ENCODE results near the gene ING4.
"Not testable (repeated sequence)": the region's sequence is repeated elsewhere in the genome, so short reads cannot be mapped to it uniquely, and the experiment has no call there.

ING4 gene

DNA sequence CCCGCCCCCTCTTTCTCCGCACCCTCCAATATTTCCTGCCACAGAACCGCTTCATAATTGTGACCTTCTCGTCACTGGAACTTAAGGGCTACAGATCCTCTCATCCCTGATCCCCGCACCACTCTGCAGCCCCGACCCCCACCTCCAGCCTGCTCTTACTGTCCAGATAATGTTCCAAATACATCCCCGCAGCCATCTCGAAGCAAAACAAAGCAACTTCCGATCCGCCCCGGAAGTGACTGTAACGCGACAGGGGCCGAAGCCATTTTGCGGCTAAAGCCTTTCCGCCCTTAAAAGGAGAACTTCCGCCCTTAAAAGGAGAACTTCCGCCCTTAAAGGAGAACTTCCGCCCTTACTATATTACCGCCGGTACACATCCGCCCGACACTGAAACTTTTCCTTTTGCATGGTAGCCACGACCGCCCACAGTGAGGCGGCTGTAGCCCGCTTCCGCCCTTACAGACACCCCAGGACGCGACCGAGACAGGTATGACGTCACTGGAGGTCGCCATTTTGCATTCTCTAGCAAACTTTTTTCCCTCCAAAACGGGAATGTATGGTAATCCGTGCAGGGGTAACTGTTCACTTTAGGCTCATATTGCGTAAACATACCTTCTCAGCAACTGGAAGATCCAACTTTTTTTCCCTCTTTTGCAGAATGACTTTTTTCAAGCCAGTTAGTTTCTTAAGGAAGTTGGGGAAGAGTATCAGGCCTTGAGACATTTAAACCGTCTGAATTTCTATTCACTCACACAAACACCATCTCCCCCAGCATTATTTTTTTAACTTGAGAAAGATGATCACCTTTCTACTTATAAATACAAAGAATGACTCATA, at the start of gene ING4:
TSS of gene ING4 (minus strand) at position 214 of the 837 bp plus-strand sequence. CDS start at position 196, 18 bp downstream.
- DNase-seq = peak; percentile 93

DNA sequence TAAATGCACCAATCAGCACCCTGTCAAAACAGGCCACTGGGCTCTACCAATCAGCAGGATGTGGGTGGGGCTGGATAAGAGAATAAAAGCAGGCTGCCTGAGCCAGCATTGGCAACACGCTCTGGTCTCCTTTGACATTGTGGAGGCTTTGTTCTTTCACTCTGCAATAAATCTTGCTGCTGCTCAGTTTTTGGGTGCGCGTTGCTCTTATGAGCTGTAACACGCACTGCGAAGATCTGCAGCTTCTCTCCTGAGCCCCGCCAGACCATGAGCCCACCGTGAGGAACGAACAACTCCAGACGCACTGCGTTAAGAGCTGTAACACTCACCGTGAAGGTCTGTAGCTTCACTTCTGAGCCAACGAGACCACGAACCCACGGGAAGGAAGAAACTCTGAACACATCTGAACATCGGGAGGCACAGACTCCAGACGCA, 46.1 kb upstream of the ING4 start:
- DNase-seq = no peak

DNA sequence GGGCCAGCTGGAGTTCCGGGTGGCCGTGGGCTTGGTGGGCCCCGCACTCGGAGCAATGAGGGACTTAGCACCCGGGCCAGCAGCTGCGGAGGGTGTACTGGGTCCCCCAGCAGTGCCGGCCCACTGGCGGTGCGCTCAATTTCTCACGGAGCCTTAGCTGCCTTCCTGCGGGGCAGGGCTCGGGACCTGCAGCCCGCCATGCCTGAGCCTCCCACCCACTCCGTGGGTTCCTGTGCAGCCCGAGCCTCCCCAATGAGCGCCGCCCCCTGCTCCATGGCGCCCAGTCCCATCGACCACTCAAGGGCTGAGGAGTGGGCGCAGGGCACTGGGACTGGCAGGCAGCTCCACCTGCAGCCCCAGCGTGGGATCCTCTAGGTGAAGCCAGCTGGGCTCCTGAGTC, 45.4 kb upstream of the ING4 start:
- not testable (repeated sequence) for DNase-seq

DNA sequence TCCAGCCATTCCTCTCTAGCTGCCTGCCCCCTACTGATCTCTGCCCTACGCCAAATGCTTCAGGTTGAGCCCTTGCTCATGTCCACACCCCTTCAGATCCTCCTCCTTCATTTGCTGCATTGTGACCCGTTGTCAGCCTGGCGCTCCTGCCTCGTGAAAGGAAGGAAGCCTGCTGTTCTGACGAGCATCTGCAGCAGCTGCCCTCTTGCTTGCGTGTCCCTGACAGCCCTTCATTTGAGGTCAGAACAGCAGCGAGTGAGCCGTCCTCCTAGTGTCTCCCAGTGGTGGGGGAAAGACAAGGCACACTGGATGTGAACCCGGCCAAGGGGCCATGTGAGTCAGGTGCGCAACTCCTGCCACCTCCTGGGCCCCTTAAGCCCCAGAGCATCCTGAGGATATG, 40.7 kb upstream of the ING4 start:
- no peak for DNase-seq

DNA sequence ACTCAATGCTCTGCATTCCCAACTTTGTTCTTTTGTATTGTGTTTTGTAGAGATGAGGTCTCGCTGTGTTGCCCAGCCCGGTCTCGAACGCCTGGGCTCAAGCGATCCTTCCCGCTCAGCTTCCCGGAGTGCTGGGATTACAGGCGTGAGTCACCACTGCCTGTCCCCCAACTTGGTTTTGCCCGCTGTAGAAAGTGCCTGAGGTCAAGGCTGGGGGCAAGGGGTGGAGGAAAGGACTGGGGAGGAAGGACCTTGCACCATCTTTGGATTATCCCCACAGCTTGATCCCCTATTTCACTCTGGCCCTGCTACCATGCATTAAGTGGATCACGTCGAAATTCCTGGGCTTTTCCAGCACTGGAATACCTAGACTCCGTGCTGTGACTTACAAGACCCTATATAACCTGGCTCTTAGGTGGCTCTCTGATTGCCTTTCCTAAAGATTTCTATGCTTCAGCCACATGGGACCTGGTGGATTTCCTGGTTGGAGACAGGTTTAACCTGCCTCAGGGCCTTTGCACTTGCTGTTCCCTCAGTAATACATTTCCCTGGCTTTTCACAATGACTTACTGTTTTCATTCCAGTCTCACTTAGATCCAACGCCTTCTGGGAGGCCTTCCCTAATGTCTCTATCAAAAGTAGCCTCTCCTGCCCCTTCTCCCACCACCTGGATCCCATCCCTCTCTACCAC, 38.3 kb upstream of the ING4 start:
- DNase-seq = no peak

DNA sequence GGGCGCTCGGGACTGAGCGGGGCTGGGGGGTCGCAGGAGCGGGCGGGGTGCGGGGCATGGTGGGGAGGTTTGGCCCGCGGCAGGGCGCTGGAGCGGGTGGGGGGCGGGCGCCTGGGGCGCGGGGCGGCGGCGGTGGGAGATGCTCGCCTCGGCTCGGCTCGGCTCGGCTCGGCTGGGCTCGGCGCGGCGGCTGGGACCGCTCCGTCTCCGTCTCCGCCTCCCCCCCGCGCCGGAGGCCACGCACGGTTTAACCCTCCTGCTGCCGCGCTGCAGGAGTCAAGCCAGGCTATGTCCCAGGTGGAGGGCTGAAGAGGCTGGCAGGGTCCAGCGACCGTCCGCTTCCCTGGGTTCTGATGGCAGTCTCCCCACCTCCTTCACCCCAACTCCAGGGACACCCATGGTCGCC, 37.7 kb upstream of the ING4 start, which contains the start of gene PIANP:
TSS of gene PIANP (minus strand) at position 170 of the 406 bp plus-strand sequence. CDS start 2,754 bp downstream, outside the sequence.
- peak; percentile 58 for DNase-seq

DNA sequence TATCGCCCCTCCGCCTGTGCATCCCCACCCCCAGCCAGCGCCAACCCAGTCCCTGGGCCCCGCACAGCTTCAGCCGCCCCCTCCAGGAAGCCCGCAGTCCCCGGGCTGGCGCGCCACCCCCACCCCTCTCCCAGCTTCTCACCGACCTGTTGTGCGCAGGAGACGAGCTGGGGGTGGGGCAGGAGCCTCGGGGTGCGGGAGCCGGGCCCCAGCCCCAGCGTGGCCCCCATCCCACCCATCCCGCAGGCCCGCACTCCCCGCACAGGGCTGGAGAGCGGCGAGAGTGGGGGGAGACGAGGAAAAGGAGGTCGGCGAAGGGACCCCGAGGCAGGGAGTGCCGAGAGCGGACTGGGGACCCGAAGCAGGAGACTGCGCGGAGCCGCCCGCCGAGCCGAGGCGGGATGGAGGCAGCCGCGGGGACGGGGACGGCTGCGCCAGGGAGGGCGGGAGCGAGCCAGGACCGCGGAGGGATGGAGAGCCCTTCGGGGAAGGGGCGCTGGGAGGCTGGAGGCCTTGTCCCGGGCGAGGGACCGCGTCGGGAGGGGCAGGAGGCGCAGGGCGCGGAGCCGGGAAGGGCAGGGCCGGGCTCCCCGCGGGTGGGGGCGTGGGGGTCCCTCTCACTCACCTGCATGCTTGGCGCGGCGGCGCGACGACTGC, 37.2 kb upstream of the ING4 start:
- peak; percentile 13 for DNase-seq

DNA sequence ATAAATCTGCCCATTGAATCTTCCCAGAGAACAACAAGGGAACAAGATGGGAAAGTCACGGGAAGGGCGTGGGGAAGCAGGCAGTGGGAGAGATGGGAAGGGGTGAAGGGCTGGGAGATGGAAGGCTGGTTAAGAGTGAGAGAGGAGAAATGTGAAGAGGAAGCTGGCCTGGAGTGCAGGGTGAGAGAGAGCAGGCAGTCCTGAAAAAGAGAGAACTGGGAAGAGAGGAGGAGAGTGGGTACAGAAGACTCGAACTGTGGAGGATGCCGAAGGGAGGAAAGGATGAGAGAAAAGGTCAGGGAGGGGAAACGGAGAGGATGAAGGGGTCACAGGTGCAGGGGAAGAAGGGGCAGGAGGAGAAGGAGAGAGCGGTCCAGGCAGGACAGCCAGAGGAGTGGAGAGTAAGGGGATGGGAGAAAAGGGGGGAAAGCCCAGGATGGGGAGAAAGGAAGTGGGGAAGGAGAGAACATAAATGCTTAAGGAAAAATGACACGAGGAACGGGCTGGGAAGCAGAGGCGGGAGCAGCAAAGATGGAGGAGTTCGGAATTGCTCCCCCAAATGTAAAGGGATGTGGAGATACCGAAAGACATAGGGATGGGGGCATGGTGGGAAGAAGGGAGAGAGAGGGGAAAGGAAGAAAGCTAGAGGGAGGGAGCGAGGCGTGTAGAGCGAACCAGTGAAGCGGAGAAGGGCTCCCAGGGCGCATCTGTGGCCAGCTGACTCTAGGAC, 36.5 kb upstream of the ING4 start:
- no peak for DNase-seq

DNA sequence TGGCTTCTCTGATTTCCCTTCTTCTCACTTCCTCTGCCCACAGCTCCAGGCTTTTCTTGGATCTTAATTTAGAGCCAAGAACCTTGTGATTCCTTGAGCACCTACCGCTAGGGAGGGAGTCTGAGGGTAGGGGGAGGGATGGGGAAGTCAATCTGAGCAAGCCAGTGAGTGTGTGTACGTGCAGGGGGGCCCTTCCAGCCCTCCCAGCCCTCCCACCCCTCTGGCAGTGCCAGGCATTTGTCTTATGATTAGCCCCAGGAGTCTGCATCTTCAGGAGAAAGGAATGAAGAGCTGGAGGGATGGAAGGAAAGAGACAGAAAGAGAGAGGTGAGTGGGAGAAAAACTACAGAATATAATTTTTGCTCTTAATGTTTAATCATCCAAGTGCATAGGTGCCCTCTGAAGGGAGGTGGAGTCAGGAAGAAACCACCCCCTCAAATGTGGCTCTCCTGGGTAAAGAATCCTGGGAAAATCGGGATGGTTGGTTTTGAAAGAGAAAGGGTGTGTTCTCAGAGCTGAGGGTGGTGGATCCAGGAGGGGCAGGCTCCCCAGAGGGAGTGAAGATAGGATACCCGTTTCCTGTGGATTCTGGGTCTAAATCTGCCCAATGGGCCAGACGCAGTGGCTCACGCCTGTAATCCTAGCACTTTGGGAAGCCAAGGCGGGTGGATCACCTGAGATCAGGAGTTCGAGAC, 35.6 kb upstream of the ING4 start:
- no peak for DNase-seq

DNA sequence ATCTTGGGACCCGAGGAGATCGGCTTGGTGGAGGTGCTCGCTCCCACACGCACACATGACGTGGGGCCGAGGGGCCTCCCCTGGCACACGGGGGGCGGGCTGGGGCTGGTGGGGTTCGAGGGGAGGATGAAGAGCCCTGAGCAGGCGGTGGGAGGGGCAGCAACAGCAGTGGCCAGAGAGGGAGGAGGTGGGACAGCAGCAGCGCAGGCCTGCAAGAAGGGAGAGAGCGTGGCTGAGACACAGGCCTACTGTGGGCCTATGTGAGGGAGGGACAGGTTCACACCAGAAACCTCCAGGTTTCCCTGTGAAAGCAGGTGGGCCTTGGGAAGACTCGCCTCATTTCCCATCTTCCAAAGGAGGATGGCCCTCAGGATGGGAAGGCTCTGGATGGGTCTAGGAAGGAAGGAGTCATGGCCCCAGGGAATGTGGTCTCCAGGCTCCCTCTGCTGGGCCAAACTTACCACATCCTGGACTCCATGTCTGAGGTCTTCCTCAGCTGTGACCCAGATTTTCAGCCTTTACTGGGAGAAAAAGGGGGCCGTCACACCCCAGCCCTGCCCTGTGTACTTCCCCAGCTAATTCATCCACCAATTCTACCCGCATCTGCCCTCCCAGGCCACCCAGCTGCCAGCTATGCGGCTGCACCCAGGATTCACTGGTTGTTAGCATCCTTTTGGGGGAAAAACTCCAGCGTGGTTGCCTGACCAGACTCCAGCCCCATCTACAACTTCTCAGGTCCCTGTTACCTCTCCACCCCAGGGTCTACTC, 34.8 kb upstream of the ING4 start:
- no peak for DNase-seq

DNA sequence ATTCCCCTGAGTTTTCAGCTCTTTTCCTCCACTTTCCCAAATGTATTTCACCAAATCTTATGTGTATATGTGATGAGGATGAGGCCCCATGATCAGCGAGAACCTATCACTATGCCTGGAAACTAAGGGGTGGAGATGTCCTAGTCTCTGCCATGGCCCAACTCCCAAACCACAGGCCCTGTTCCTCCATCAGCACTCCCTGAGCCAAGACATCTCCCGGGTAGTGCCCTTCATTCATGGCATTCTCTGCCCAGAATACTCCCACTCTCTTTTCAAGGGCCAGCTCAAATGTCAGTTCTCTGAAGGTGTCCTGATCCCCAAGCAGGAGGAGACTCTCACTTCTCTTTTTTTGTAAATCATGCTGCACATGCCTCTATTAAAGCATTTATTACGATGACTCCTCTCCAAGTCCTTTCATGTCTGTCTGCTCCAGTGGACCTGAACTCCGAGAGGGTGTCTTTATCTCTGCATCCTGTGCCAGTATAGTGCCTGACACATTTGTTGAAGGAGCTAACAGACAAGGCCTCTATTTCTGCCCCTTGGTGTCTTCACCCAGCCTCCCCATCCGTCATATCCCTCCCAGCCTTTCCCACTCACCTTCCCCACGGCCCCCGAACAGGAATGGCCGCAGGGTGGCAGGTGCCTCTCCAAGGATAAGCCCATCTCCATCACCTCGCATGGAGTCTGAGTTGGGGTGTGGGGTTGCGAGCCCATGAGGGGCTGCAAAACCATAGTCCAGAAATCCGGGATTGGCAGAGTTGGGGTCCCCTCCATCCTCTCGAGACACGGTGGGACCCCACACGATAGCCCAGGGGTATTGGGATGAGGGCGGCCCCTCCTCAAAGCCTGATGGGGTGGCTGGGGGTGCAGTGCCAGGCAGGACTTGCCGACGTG, 34.0 kb upstream of the ING4 start:
- no peak for DNase-seq

DNA sequence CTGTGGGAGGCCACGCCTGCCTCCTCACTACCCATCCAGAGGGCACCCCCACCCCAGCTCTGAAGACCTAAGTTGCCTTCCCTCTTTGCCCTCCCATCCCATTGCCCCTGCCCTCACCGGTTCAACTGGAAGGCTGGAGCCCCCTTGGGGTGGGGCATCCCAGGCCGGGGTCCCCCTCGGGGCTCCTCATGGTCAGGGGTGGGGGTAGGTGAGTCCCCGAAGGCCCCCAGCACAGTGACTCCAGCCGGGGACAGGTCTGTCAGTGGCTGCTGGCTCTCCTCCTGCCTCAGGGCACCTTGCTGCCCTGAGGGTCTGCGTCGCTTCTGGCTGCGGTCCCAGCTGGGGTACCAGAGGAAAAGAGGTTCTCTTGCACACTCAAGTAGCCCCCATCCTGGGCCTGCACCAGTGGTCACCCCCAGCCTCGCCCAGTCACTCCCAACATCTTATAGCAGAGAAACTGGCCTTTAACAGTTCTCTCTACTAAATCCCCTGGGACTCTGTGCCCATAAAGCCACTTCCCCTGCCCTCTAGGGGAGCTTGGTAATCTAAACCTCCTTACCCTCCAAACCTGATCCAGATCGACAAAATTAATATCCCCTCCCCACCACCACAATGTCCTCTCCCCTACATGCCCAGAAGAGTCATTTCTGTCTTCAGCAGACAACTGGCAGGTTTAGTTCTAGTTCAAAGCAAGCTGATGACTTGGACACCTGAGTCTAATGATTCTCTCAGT, 32.6 kb upstream of the ING4 start:
- no peak for DNase-seq

DNA sequence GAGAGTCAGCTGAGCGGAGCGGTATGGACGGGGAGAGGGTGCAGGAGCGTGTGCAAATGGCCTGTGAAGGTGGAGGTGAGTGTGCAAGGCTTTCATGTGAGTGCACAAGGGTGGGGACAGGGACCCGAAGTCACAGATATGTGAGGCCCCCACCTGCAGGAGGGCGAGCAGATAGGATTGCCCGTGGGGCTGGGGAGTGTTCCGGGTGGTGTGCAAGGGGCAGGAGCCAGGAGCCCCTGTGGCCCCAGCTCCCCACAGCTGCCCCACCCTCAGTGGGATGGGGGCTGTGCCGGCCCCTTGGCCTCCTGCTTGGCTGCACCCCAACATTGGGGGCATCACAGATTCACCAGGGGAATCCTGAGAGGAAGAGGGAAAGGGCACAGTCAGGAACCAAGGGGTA, 31.8 kb upstream of the ING4 start:
- DNase-seq = no peak

DNA sequence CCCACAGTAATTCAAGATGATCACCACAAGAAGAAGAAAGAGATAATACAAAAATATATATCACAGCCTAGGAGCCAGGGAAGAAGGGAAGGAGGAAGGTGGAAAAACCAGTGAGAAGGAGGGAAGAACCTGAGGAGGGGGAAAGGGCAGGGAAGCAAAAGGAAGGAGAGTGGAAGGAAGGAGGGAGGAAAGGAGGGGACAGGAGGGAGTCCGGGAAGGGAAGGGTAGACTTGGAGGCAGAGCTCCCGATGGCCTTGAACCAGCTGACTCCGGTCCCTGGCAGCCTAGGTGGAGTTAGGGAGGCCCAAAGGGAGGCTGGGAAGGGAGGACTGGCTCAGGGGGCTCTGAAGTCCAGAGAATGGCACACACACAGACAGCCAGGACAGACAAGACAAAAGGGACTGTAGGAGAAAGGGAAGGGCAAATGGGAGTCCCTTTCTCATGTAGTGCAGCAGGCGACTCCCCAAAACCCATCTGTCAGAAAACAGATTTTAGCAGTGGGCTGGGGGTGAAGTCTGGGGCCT, 31.0 kb upstream of the ING4 start:
- no peak for DNase-seq

DNA sequence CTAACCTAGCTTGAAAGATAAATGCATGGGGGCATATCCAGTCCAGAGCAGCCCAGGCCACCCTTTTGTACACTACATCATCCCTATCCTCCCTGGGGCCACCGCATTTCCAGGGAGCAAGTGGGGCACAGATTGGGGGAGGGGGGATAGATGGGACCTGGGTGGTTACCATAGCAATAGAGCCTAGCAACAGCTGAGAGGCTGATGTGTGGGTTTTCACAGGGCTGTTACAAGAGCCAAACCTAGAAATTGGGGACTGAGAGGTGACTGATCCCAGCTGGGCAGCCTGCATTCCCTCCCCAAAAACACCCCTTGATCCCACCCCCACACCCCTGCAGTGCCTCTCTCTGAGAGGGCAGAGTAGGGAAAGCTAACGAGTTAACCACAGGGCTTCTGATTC, 30.0 kb upstream of the ING4 start:
- DNase-seq = no peak

DNA sequence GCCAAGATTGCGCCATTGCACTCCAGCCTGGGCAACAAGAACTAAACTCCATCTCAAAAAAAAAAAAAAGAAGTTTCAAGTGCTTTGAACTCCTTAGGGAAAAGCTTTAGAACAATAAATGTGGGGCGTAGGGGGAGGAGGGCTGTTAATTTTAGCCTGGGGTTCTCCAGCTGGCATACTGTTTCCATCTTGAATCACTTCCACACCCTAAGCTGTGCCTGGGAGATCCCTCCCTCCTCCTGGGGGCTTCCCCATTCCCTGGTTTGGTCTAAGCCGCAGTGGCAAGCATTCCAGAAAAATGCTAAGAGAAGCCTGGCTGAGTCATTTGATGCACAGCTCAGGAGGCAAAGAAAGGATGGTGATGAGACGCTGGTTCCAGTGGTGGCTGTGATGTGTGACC, 28.6 kb upstream of the ING4 start:
- DNase-seq = no peak

DNA sequence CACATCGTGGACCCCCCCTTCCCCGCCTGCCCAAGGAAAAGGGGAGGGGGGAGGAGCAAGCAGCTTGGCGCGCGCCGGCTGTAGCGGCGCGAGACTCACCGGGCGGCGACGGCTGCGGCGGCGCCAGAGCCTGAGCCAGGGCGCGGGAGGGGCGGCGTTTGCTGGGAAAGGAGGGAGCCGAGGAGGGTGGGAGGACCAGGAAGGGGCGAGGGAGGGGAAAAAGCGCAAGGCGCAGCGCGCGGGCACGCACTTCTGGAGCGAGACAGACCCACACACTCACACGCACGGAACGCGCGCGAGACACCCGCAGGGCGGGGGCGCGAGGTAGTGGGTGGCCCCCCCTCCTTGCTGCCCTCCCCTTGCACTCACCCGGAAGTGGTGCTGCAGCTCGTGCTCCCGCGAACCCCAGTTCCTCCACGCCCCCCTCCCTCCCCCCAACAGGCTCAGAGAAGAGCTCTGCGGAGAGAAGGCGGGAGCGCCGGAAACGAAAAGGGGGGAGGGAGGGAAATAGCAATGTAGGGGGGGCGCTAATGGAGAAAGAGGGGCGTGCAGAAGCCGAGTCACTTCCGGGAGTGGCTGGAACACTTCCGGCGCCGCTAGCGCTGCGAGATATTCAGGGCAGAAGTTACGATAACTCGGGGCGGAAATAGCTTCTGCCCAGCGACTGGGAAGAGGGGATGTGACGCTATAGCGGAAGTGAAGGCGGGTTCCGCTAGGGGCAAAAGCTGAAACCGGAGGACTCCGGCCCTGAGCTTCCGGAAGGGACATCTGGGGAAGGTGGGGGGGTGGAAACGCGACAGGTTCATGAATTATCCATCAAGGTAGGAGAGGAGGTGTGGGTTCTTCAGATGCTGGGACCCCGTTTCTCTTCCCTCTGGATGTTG, 26.3 kb upstream of the ING4 start, which contains the start of gene ZNF384:
TSS of gene ZNF384 (minus strand) at position 377 of the 884 bp plus-strand sequence. CDS start 9,855 bp downstream, outside the sequence.
- peak; percentile 92 for DNase-seq

DNA sequence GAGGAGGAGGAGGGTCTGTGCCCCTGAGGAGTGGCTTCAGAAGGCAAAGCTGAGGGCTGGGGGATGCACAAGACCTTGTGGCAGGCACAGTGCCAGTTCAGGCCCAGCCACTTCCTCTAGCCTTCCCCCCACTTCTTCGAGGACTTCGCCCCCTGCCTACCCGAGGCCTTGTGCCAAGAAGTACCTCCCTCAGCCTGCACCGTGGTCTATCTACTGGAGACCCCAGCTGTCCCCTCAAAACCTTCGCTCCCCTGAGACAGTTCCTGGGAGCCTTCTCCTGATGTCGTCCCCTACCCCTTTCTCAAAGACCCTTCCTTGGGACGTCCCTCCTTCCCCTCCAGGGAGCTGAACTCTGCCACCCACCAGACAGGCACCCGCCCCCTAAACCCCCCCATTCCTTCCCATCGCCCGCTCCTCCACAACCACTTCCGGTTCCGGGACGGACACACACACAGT, 25.7 kb upstream of the ING4 start:
- peak; percentile 31 for DNase-seq

Measured in activated CD4-positive, alpha-beta T cell treated with anti-CD3 and anti-CD28 coated beads, Interleukin-2, amount 50 U/mL, for 1 hour (primary cell).